ENCODE results near the gene SFXN5.

DNA sequence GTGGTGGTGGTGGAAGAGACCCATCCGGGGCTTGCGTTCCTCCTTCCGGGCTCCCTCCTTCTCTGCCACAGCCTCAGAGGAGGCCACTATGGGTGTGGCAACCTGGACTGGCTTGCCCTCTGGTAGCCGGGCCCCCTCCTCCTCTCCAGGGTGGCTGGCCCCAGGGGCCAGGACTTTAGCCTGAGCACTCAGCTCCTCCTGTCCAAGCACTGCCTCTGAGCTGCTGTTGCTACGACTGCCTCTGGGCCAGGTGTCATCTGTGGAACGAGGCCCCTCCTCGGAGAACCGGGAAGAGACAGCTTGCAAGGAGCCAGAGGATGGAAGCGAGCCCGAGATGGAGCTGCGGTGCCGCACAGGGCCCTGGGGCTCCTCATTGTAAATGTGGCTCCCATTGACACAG, 16.7 kb upstream of the SFXN5 start:
- TF ChIP-seq, protein P1, sequence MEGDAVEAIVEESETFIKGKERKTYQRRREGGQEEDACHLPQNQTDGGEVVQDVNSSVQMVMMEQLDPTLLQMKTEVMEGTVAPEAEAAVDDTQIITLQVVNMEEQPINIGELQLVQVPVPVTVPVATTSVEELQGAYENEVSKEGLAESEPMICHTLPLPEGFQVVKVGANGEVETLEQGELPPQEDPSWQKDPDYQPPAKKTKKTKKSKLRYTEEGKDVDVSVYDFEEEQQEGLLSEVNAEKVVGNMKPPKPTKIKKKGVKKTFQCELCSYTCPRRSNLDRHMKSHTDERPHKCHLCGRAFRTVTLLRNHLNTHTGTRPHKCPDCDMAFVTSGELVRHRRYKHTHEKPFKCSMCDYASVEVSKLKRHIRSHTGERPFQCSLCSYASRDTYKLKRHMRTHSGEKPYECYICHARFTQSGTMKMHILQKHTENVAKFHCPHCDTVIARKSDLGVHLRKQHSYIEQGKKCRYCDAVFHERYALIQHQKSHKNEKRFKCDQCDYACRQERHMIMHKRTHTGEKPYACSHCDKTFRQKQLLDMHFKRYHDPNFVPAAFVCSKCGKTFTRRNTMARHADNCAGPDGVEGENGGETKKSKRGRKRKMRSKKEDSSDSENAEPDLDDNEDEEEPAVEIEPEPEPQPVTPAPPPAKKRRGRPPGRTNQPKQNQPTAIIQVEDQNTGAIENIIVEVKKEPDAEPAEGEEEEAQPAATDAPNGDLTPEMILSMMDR (IDR thresholded peaks at IDR 0.05), result no peak
- no peak for TF ChIP-seq POLR2A (IDR thresholded peaks at IDR 0.05)

All from heart left ventricle (tissue), 13 donors.